ENCODE data around the gene PCDHGA1.

PCDHGA1 gene

DNA sequence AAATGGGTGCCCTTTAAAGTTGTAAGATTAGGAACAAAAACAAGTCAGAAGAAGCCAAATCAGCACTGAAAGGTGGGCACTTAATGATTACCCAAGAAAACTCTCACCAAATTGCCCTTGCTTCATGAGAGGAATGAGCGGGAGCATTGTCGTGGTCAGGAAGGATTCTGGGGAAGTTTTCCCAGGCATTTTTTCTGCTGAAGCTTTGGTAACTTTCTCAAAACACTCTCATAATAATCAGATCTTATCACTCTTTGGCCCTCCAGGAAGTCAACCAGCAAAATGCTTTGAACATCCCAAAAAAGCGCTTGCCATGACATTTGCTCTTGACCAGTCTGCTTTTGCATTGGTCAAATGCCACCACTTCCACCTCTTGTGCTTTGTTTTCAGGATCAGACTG, 135.0 kb downstream of the PCDHGA1 start:
- DNase-seq = no peak

- DNase-seq = no peak
These were observed 145.4 kb downstream of the PCDHGA1 start, which contains the start of gene PCDHGC3 for GRCh38 chr5:141475625-141476131. Gene PCDHGC3 (plus strand): TSS chr5:141475966. CDS start chr5:141476117, 151 bp downstream.

DNA sequence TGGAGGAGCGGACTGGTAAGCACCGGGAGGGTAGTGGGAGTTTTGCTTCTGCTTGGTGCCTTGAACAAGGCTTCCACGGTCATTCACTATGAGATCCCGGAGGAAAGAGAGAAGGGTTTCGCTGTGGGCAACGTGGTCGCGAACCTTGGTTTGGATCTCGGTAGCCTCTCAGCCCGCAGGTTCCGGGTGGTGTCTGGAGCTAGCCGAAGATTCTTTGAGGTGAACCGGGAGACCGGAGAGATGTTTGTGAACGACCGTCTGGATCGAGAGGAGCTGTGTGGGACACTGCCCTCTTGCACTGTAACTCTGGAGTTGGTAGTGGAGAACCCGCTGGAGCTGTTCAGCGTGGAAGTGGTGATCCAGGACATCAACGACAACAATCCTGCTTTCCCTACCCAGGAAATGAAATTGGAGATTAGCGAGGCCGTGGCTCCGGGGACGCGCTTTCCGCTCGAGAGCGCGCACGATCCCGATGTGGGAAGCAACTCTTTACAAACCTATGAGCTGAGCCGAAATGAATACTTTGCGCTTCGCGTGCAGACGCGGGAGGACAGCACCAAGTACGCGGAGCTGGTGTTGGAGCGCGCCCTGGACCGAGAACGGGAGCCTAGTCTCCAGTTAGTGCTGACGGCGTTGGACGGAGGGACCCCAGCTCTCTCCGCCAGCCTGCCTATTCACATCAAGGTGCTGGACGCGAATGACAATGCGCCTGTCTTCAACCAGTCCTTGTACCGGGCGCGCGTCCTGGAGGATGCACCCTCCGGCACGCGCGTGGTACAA, 146.0 kb downstream of the PCDHGA1 start:
- no peak for DNase-seq

- DNase-seq = no peak
These were observed 146.8 kb downstream of the PCDHGA1 start for GRCh38 chr5:141477044-141477575.

DNA sequence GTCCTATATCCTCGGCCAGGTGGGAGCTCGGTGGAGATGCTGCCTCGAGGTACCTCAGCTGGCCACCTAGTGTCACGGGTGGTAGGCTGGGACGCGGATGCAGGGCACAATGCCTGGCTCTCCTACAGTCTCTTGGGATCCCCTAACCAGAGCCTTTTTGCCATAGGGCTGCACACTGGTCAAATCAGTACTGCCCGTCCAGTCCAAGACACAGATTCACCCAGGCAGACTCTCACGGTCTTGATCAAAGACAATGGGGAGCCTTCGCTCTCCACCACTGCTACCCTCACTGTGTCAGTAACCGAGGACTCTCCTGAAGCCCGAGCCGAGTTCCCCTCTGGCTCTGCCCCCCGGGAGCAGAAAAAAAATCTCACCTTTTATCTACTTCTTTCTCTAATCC, 147.5 kb downstream of the PCDHGA1 start:
- no peak for DNase-seq

GRCh38 chr5:141478321-141478945, 148.1 kb downstream of the PCDHGA1 start:
- DNase-seq = no peak

DNA sequence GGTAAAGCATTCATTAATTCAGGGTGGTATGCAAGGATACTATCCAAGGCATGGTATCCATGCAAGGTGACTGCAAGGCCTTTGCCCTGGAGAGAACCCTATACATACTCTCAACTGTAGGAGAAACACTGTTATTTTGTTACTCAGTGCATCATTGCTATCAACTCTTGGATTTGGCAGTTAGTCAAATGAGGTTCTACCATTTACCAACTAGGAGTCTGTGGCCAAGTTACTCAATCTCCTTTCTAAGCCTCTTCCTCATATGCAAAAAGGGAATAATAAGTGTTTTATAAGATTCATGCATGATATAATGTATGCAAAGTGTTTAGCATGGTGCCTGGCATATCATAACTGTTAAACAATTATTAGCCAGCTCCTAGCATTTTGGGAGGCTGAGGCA, 149.5 kb downstream of the PCDHGA1 start:
- no peak for DNase-seq

- DNase-seq = no peak
These were observed 153.6 kb downstream of the PCDHGA1 start for GRCh38 chr5:141483902-141484301.

- DNase-seq = no peak
These were observed 154.0 kb downstream of the PCDHGA1 start for GRCh38 chr5:141484310-141484640.

GRCh38 chr5:141484641-141485311, 154.5 kb downstream of the PCDHGA1 start, which contains the start of gene PCDHGC4:
Gene PCDHGC4 (plus strand): TSS chr5:141485030. CDS start chr5:141485174, 144 bp downstream.
- no peak for DNase-seq

DNA sequence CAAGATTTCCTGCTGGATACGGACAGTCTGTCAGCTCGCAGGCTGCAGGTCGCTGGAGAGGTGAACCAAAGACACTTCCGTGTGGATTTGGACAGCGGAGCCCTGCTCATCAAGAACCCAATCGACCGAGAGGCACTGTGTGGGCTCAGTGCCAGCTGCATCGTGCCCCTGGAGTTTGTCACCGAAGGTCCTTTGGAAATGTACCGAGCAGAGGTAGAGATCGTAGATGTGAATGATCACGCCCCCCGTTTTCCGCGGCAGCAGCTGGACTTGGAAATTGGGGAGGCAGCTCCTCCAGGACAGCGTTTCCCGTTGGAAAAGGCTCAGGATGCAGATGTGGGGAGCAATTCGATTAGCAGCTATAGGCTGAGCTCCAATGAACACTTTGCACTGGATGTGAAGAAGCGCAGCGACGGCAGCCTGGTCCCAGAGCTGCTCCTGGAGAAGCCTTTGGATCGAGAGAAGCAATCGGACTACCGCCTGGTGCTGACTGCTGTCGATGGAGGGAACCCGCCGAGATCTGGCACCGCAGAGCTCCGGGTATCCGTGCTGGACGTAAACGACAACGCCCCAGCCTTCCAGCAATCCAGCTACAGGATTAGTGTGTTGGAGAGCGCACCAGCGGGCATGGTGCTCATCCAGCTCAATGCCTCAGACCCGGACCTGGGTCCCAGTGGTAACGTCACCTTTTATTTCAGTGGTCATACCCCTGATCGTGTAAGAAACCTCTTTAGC, 155.2 kb downstream of the PCDHGA1 start:
- DNase-seq = no peak

GRCh38 chr5:141486091-141486490, 155.8 kb downstream of the PCDHGA1 start:
- no peak for DNase-seq

GRCh38 chr5:141487131-141487530, 156.8 kb downstream of the PCDHGA1 start:
- DNase-seq = no peak

- no peak for DNase-seq
These were observed 158.6 kb downstream of the PCDHGA1 start, which contains the start of gene PCDHGC5 for GRCh38 chr5:141488591-141489561. Gene PCDHGC5 (plus strand): TSS chr5:141489081. CDS start chr5:141489241, 160 bp downstream.

- no peak for DNase-seq
These were observed 159.5 kb downstream of the PCDHGA1 start for GRCh38 chr5:141489841-141490240.

DNA sequence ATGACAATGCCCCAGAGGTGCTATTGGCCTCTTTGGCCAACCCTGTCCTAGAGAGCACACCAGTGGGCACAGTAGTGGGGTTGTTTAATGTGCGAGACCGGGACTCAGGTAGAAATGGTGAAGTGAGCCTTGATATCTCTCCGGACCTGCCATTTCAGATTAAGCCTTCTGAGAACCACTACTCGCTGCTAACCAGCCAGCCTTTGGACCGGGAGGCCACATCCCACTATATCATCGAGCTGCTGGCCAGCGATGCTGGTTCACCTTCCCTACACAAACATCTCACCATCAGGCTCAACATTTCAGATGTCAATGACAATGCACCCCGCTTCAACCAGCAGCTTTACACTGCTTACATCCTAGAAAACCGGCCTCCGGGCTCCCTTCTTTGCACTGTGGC, 160.0 kb downstream of the PCDHGA1 start:
- no peak for DNase-seq

- DNase-seq = no peak
These were observed 160.5 kb downstream of the PCDHGA1 start for GRCh38 chr5:141490771-141491170.

- no peak for DNase-seq
These were observed 161.2 kb downstream of the PCDHGA1 start for GRCh38 chr5:141491323-141492167.

DNA sequence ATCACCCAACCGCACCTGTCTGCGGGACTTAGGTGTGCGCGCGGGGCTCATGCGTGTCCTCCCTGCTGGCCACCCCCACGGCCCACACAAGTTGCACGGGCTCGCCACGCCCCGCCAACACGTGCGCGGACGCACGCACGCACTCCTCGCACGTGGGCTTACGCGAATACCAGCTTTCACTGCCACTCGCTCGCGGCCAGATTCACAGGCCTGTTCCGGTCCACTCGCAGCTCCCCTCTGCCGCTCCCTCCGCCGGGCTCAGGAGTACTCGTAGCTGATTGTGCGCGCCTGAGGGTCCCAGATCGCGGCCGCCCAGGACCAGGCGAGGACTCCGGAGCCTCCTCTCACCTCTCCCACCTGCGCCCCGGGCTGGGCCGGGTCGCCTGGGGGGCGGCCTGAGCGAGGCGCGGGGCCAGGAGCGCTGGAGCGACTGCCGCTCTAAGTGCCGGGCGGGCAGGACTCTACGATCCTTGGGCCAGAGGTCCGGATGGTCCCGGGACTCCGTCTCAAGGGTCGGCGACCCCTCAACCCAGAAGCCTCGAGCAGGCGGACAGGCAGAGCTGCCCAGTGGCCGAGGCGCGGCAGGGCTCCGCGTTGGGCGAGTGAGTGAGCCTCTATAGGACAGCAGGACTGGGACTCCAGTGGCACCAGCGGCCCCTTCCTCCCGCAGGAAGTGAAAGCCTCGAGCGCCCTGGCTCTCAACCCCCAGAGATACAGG, 162.0 kb downstream of the PCDHGA1 start:
- DNase-seq = no peak

Measured in T-helper 9 cell (primary cell).